HG03064 (cell line): ENCODE results near the gene ADAM33.

Source experiments
- ATAC-seq: cut with Tn5 transposase; IDR thresholded peaks from one replicate; pipeline ENCODE4 v1.9.1; 2021; ENCODE audit warnings: low read depth; ENCODE audit not compliant: unreplicated experiment

ADAM33 gene

GRCh38 chr20:3710703-3711483 lies 29.1 kb upstream of the ADAM33 start:
- no peak for ATAC-seq

- ATAC-seq = no peak
Measured at GRCh38 chr20:3710011-3710466, 28.2 kb upstream of the ADAM33 start.

- ATAC-seq = no peak
Measured at GRCh38 chr20:3707508-3707899, 25.7 kb upstream of the ADAM33 start.

- no peak for ATAC-seq
Measured at GRCh38 chr20:3706774-3707507, 25.1 kb upstream of the ADAM33 start.

- ATAC-seq = no peak
Measured at GRCh38 chr20:3705970-3706739, 24.3 kb upstream of the ADAM33 start.

GRCh38 chr20:3705491-3705969 lies 23.7 kb upstream of the ADAM33 start:
- ATAC-seq = no peak

- no peak for ATAC-seq
Measured at GRCh38 chr20:3704087-3704486, 22.3 kb upstream of the ADAM33 start.

- ATAC-seq = no peak
Measured at GRCh38 chr20:3702611-3703391, 21.0 kb upstream of the ADAM33 start.

GRCh38 chr20:3701061-3701998 lies 19.5 kb upstream of the ADAM33 start:
- no peak for ATAC-seq

- no peak for ATAC-seq
Measured at GRCh38 chr20:3699037-3699436, 17.2 kb upstream of the ADAM33 start.

GRCh38 chr20:3698591-3699001 lies 16.8 kb upstream of the ADAM33 start:
- ATAC-seq = no peak

- no peak for ATAC-seq
Measured at GRCh38 chr20:3697588-3698305, 15.9 kb upstream of the ADAM33 start.

GRCh38 chr20:3696745-3697587 lies 15.2 kb upstream of the ADAM33 start:
- no peak for ATAC-seq

GRCh38 chr20:3696200-3696599 lies 14.4 kb upstream of the ADAM33 start:
- ATAC-seq = no peak

GRCh38 chr20:3694864-3695263 lies 13.1 kb upstream of the ADAM33 start:
- ATAC-seq = no peak

- ATAC-seq = no peak
Measured at GRCh38 chr20:3693376-3693775, 11.6 kb upstream of the ADAM33 start.

- ATAC-seq = no peak
Measured at GRCh38 chr20:3692706-3693294, 11.0 kb upstream of the ADAM33 start.
